Fibroblast of the aortic adventitia (primary cell): ENCODE measurements around the gene C17orf67. TPM values are rescaled to one million over a fixed set of nuclear protein-coding genes. Genes with fewer than 3 reads are reported as not detected.

ENCODE experiments used
- DNase-seq: peaks from one replicate; pipeline ENCODE4 v3.0.0-alpha.2; 2010; ENCODE audit warnings: low read depth
- H3K4me3 ChIP-seq: 2 replicates; pipeline ENCODE4 v1.5.1; 2011; ENCODE audit warnings: low read depth, mild to moderate bottlenecking, control low read depth, low read length, moderate library complexity
- total RNA-seq: library from RNA; depleted of rRNA; stranded (reverse); fragments of >200 nt; gene quantifications from 2 replicates; pipeline ENCODE4 v1.2.3, GENCODE V29; 2012; ENCODE audit warnings: low replicate concordance
- TF ChIP-seq, protein P1 (sequence below): IDR thresholded peaks from 2 replicates; pipeline ENCODE4 v1.5.1; 2011; ENCODE audit warnings: mild to moderate bottlenecking, low read length, control low read depth, inconsistent platforms; ENCODE audit not compliant: insufficient read depth

Gene C17orf67
- total RNA-seq, 1 donor, result 0.99 TPM

DNA sequence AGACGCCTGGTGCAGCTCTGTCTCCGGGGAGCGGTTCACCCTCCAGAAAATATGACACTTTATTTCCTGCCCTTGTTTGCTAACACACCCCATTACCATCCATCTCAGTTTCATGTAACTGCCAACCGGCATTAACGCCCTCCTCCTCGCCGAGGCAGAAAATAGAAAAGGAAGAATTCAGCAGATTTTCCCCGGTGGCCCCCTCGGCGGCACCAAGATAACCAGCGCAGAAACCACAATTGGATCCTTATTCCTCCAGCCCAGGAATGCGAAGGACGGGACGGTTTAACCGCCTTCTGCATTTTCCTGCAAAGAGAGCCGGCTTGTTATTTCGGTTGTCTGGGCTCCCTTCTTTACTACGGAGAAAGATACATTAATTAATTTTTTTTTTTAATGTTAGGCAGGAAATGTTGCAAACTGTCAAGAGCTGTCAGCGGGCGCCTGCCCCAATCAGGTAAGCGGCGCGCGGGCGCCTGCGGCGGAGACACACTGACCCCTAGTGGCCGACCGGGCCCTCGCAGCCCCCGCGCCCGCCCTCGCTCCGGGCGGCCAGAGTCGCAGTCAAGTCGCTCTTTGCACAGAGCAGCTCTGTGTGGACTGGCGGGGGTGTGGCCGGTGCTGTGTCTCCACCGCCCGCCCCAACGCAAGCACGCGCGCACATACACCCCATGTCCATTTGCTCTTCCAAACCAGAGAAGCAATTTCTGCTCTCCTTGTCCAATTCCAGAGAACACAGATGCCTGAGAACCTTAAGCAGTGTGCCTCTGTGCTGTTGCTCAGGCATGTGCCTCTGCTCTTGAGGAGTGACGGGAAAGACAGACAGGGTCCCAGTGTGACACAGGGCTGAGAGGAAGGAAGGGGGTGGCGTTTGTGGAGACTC lies 53.6 kb downstream of the C17orf67 start:
- TF ChIP-seq, protein P1, sequence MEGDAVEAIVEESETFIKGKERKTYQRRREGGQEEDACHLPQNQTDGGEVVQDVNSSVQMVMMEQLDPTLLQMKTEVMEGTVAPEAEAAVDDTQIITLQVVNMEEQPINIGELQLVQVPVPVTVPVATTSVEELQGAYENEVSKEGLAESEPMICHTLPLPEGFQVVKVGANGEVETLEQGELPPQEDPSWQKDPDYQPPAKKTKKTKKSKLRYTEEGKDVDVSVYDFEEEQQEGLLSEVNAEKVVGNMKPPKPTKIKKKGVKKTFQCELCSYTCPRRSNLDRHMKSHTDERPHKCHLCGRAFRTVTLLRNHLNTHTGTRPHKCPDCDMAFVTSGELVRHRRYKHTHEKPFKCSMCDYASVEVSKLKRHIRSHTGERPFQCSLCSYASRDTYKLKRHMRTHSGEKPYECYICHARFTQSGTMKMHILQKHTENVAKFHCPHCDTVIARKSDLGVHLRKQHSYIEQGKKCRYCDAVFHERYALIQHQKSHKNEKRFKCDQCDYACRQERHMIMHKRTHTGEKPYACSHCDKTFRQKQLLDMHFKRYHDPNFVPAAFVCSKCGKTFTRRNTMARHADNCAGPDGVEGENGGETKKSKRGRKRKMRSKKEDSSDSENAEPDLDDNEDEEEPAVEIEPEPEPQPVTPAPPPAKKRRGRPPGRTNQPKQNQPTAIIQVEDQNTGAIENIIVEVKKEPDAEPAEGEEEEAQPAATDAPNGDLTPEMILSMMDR, result peak; percentile 81
- H3K4me3 ChIP-seq, result peak overlapping the region; percentile 35
- DNase-seq, result peak; percentile 43

- H3K4me3 ChIP-seq, result no peak overlapping the region
- TF ChIP-seq, protein P1, result no peak
- DNase-seq, result no peak
Observed at GRCh38 chr17:56779322-56779721, 54.4 kb downstream of the C17orf67 start.

DNA sequence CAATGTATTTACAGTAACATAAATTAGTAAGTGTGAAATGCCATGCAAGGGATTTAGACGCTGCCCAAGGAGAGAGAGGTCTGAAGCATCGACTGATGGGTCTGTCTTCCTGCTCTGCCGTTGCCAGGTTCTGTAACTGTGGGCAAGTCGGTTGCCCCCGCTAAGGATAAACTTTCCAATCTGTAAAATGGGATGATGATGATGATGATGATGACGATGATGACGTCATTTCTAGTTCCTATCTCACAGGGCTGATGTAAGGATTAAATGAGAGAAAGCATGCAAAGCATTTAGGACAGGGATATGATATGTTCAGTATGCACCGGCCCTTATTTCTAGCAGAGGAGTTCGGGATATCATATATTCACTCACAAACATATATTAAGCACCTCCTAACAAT lies 54.8 kb downstream of the C17orf67 start:
- DNase-seq, result no peak
- TF ChIP-seq, protein P1, result no peak
- no peak overlapping the region for H3K4me3 ChIP-seq

DNA sequence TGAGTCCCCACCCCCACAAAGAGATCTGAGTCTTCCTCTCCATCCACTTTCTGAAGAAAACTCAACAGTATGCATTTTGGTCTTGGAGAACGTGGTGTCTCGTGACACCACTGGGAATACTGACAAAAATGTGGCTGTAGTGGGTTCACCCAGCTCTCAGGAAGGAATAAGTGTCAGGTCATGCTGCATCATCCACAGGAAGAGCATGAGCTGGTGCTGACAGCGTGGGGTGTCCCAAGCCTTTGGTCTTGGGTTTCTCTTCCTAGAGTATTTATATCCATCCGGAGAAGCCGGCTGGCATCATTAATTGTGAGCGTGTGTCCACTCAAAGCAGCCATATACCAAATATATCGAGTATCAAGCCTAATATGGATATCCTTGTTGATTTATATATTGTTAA lies 55.9 kb downstream of the C17orf67 start:
- TF ChIP-seq, protein P1, result no peak
- H3K4me3 ChIP-seq, result no peak overlapping the region
- DNase-seq, result no peak

- H3K4me3 ChIP-seq, result no peak overlapping the region
- DNase-seq, result no peak
- TF ChIP-seq, protein P1, result no peak
Observed at GRCh38 chr17:56774650-56775049, 59.1 kb downstream of the C17orf67 start.

- TF ChIP-seq, protein P1, result no peak
- DNase-seq, result no peak
- H3K4me3 ChIP-seq, result no peak overlapping the region
Observed at GRCh38 chr17:56773124-56773523, 60.6 kb downstream of the C17orf67 start.
